GM12892 (cell line): ENCODE results near the gene ABCC4.

ENCODE experiments used
- POLR2A ChIP-seq: IDR thresholded peaks from 2 replicates; pipeline ENCODE4 v1.6.1; 2011; ENCODE audit warnings: low read depth, low read length, control low read depth
- POLR2AphosphoS5 ChIP-seq: IDR thresholded peaks from 2 replicates; pipeline ENCODE4 v1.6.1; 2011; ENCODE audit warnings: low read depth, low read length, control low read depth
- TAF1 ChIP-seq: IDR thresholded peaks from 2 replicates; pipeline ENCODE4 v1.6.1; 2011; ENCODE audit warnings: low read depth, mild to moderate bottlenecking, control low read depth, low read length, borderline replicate concordance

- TF ChIP-seq POLR2A (no peak), POLR2AphosphoS5 (no peak), TAF1 (no peak)
These were observed 78.6 kb downstream of the ABCC4 start for GRCh38 chr13:95222733-95223018.
